Psoas muscle (tissue), 8 donors: ENCODE measurements around the gene RELN. TPM values are rescaled to one million over a fixed set of nuclear protein-coding genes. Genes with fewer than 3 reads are reported as not detected.

Experiments
- ATAC-seq, 4 donors: fragments of 200-7000 bp; cut with Tn5 transposase; one replicate each; pipeline ENCODE4 v1.9.1; 2020; ENCODE audit warnings: moderate library complexity in 3 of 4, mild to moderate bottlenecking in 2 of 4
- DNase-seq, 2 donors: peaks; one replicate each; pipeline ENCODE4 v3.0.0-alpha.2; 2020
- H3K27ac ChIP-seq: fragments of 200-600 bp; one replicate; pipeline ENCODE4 v1.8.0; 2022
- H3K27me3 ChIP-seq, 3 donors: fragments of 200-600 bp in 1 of 3; one replicate each; pipeline versions ENCODE4 v1.6.1 to v1.8.0; 2013 to 2022; ENCODE audit warnings: low read length in 2 of 3, mild to moderate bottlenecking in 2 of 3, moderate library complexity in 1 of 3; ENCODE audit not compliant: insufficient read depth in 3 of 3
- H3K36me3 ChIP-seq, 2 donors: fragments of 200-600 bp in 1 of 2; one replicate each; pipeline versions ENCODE4 v1.6.1 to v1.8.0; 2013 to 2022; ENCODE audit warnings: low read depth in 1 of 2, mild to moderate bottlenecking in 1 of 2, moderate library complexity in 1 of 2; ENCODE audit not compliant: insufficient read depth in 1 of 2
- H3K4me1 ChIP-seq: fragments of 200-600 bp; one replicate; pipeline ENCODE4 v1.8.0; 2022
- H3K4me3 ChIP-seq: fragments of 200-600 bp; one replicate; pipeline ENCODE4 v1.8.0; 2022; ENCODE audit warnings: mild to moderate bottlenecking
- H3K9me3 ChIP-seq: fragments of 200-600 bp; one replicate; pipeline ENCODE4 v1.8.0; 2022
- WGBS, 3 donors: extraction: QIAGEN DNeasy Blood & Tissue Kit; methylation state at CpG; one replicate each; pipeline versions ENCODE4 v1.1.6 to v1.1.7; 2013; 5-methylcytosine and 5-hydroxymethylcytosine counted together
- intact Hi-C, 2 donors: fragments of 100-400 bp; cut with DNase I; formaldehyde crosslinking; loops; one replicate each; pipeline versions ENCODE4 v1.11.0 to v1.14.2; 2022
- polyA plus RNA-seq, 3 donors: library from polyadenylated mRNA; stranded (reverse); fragments of 200-250 nt; gene quantifications; one replicate each; pipeline ENCODE4 v1.2.3, GENCODE V29; 2013
- total RNA-seq, 4 donors: library from RNA; stranded (reverse); fragmentation: NEBNext Ultra II Directional in 2 of 4; extraction: Animal tissue kit (Norgen Biotek cat#: 25700) in 2 of 4; gene quantifications; one replicate each; pipeline versions ENCODE4 v1.2.1 to v1.2.4, GENCODE V29; 2021 to 2023
- TF ChIP-seq, protein P1 (sequence below): fragments of 200-600 bp; IDR thresholded peaks from one replicate; pipeline ENCODE4 v1.8.0; 2022; ENCODE audit warnings: antibody characterized with exemption
- donor health status: healthy with polysubstance abuse.
- donor health status: DM: no; HTN: no; CAD: no; lungs with moderate emphysema.
- donor health status: Bipolar disorder and iron deficiency.
- donor health status: healthy.
- donor health status: DM: yes; HTN: yes; CAD: no.
- donor health status: DM: no; HTN: no; CAD: no.
- donor health status: DM: no; HTN: no; CAD: no.
- donor health status: DM: yes; HTN: yes; CAD: no.

RELN gene
- total and polyA plus RNA-seq, 7 donors: 0.10 to 0.44 (median 0.32) TPM

DNA sequence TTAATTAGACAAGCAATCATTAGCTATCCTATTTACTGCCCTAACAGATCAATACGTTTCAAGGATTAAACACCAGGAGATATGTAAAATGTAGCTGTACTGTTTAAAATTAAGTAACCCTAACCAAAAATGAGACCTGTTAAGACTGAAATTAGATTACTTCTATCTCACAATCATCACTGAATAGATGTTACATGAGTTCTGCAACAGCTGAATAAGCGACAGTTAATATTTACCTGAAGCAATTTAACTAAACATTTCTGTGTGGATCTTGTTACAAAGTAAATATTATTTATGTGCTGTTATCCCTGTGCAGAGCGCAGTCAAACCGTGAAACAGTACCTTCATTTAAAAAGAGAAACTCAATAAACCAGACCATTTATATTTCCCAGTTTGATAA lies 122.5 kb downstream of the RELN start:
- 30 to 38% (median 33%) methylated on average over 4 of the region's 4 CpGs for WGBS, 3 donors
- H3K4me1 ChIP-seq: no peaks in the 10 kb centered on the region

DNA sequence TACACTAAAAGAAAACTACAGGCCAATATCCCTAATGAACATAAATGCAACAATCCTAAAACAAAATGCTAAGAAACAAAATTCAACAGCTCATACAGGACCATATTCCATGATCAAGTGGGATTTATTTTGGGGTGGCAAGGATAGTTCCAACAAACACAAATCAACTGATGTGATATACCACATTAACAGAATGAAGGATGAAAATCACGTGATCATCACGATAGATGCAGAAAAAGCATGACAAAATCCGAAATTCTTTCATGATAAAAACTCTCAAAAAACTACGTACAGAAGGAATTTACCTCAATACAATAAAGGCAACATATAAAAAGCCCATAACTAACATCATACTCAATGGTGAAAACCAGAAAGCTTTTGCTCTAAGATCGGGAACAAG lies 124.0 kb downstream of the RELN start:
- no peaks in the 10 kb centered on the region for H3K27me3 ChIP-seq
- DNase-seq: no peak
- WGBS, 3 donors: 78 to 83% (median 82%) methylated on average over 5 of the region's 5 CpGs
- H3K4me1 ChIP-seq: no peaks in the 10 kb centered on the region
- no peaks in the 10 kb centered on the region for H3K36me3 ChIP-seq
- TF ChIP-seq, protein P1, sequence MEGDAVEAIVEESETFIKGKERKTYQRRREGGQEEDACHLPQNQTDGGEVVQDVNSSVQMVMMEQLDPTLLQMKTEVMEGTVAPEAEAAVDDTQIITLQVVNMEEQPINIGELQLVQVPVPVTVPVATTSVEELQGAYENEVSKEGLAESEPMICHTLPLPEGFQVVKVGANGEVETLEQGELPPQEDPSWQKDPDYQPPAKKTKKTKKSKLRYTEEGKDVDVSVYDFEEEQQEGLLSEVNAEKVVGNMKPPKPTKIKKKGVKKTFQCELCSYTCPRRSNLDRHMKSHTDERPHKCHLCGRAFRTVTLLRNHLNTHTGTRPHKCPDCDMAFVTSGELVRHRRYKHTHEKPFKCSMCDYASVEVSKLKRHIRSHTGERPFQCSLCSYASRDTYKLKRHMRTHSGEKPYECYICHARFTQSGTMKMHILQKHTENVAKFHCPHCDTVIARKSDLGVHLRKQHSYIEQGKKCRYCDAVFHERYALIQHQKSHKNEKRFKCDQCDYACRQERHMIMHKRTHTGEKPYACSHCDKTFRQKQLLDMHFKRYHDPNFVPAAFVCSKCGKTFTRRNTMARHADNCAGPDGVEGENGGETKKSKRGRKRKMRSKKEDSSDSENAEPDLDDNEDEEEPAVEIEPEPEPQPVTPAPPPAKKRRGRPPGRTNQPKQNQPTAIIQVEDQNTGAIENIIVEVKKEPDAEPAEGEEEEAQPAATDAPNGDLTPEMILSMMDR: no peak
- no peak for ATAC-seq
- no peak overlapping the region for H3K4me3 ChIP-seq
- no peak overlapping the region for H3K27ac ChIP-seq
- H3K9me3 ChIP-seq: no peaks in the 10 kb centered on the region
- intact Hi-C loops: no loop called here

More for the DNA sequence above, 122.5 kb downstream of the RELN start:
- no peaks in the 10 kb centered on the region for H3K36me3 ChIP-seq
- no peak overlapping the region for H3K27ac ChIP-seq
- ATAC-seq (no peak), DNase-seq (no peak)
- TF ChIP-seq, protein P1: no peak
- H3K9me3 ChIP-seq: no peaks in the 10 kb centered on the region
- no peaks in the 10 kb centered on the region for H3K27me3 ChIP-seq
- no peak overlapping the region for H3K4me3 ChIP-seq
- intact Hi-C loops: no loop called here

DNA sequence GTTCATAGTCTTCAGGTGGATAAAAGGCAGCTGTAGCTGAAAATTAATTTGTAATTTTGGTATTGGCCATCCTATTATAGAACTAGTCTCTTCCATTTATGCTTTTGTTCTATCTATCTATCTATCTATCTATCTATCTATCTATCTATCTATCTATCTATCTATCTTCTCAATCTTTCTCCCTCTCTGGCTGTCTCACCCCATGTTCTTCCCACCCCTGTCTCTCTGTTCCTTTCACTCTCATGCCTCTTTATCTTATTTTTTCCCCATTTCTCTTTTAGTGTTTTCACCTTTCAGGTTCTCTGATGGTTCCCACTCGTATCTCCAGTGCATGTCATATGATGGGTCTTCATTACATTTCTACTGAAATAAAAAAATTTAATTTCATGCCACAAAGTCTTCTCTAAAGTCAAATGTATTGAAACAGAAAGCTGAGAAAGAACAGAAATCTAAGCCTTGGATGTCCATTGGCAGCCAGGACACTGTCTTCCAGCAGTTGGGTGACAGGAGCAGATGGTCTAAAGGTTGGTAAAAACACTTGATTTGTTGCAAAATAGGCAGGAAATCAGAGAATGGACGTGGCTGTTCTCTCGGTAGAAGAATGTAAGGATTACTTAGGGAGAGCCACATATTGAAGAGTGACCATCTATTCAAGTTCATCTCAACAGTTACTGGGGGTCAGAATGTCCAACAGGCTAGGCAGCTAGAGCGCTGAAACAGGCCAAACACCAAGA lies 127.0 kb downstream of the RELN start:
- Histone ChIP-seq H3K36me3 (no peaks in the 10 kb centered on the region), H3K4me3 (no peak overlapping the region), H3K27ac (no peak overlapping the region), H3K9me3 (no peaks in the 10 kb centered on the region), H3K4me1 (no peaks in the 10 kb centered on the region), H3K27me3 (no peaks in the 10 kb centered on the region)
- TF ChIP-seq, protein P1: no peak
- no peak for DNase-seq
- WGBS, 3 donors: 60 to 66% (median 65%) methylated on average over 4 of the region's 4 CpGs
- no peak for ATAC-seq
- intact Hi-C loops: no loop called here

DNA sequence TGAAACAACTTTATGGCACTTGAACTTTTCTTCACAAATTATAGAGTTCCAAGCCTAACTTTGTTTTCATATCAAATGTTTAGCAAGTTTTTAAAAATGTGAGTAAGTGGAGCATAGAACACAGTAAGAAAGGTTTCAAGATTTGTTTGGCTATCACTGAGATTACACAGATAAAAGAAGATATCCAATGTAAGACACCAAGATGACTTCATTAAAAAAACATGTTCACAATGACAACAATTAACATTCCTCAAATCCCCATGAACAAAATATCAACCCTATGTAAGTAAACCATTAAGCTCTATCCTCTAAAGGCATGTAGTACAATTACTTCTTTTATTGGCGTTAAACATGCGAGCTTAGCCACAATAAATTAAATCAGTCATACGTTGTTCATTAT lies 129.7 kb downstream of the RELN start:
- TF ChIP-seq, protein P1: no peak
- 58 to 79% (median 77%) methylated on average over 3 of the region's 3 CpGs for WGBS, 3 donors
- H3K4me1 ChIP-seq: no peaks in the 10 kb centered on the region
- H3K27me3 ChIP-seq: no peaks in the 10 kb centered on the region
- intact Hi-C loops: no loop called here
- DNase-seq (no peak), ATAC-seq (no peak)
- H3K9me3 ChIP-seq: no peaks in the 10 kb centered on the region
- no peak overlapping the region for H3K27ac ChIP-seq
- H3K4me3 ChIP-seq: no peak overlapping the region
- no peaks in the 10 kb centered on the region for H3K36me3 ChIP-seq

DNA sequence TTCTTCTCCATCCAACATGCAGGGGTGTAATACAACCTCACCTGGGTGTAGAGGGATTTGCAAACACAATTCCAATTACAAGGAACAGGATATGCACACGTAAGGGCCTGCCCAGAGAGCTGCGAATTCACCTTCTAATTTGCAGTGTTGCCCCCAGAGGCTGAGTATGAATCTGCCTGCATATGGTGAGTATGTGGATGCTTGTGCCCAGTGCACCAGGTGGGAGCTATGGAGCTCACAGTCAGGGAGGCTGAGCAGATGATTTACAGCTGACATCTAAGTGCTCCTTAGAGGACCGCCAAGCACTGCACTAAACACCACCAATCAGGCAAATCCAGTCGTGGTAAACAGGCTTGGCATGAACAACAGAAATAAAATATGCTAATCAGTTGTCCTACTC lies 132.0 kb downstream of the RELN start:
- ATAC-seq (no peak), DNase-seq (no peak)
- Histone ChIP-seq H3K36me3 (no peaks in the 10 kb centered on the region), H3K27ac (no peak overlapping the region), H3K27me3 (no peaks in the 10 kb centered on the region), H3K4me1 (no peaks in the 10 kb centered on the region), H3K9me3 (no peaks in the 10 kb centered on the region), H3K4me3 (no peak overlapping the region)
- intact Hi-C loops: no loop called here
- WGBS, 3 donors: 11 to 31% (median 20%) methylated on average over 4 of the region's 4 CpGs
- TF ChIP-seq, protein P1: no peak
